IPS-15b (cell line): ENCODE results near the gene KHDC3L.

Experiments
- H3K27me3 ChIP-seq: one replicate; pipeline ENCODE4 v1.6.1; 2013; ENCODE audit warnings: low read length; ENCODE audit not compliant: control insufficient read depth, insufficient read depth
- H3K36me3 ChIP-seq: one replicate; pipeline ENCODE4 v1.6.1; 2013; ENCODE audit warnings: low read length; ENCODE audit not compliant: control insufficient read depth, insufficient read depth
- H3K4me1 ChIP-seq: one replicate; pipeline ENCODE4 v1.6.1; 2013; ENCODE audit warnings: mild to moderate bottlenecking, low read length; ENCODE audit not compliant: control insufficient read depth, insufficient read depth
- H3K4me3 ChIP-seq: one replicate; pipeline ENCODE4 v1.5.1; 2013; ENCODE audit warnings: low read depth, low read length
- H3K9ac ChIP-seq: one replicate; pipeline ENCODE4 v1.6.1; 2013; ENCODE audit warnings: low read depth, mild to moderate bottlenecking, low read length
- H3K9me3 ChIP-seq: one replicate; pipeline ENCODE4 v1.6.1; 2013; ENCODE audit warnings: mild to moderate bottlenecking, low read length; ENCODE audit not compliant: control insufficient read depth, insufficient read depth

Gene KHDC3L

DNA sequence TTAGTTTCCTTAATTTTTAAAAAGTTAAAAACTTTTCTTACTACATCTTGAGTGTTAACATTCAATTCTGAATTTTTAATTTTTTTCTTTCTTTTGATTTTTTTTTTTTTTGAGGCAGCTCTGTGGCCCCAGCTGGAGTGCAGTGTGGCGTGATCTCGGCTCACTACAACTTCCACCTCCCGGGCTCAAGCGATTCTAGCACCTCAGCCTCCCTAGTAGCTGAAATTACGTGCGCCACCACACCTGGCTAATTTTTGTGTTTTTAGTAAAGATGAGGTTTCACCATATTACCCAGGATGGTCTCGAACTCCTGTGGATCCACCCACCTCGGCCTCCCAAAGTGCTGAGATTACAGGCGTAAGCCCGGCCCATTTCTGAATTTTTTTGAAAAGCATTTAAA, 33.4 kb downstream of the KHDC3L start:
- Histone ChIP-seq H3K9me3 (no peaks in the 10 kb centered on the region), H3K4me1 (no peaks in the 10 kb centered on the region), H3K4me3 (no peak overlapping the region), H3K36me3 (no peaks in the 10 kb centered on the region), H3K27me3 (no peaks in the 10 kb centered on the region), H3K9ac (no peak overlapping the region)

DNA sequence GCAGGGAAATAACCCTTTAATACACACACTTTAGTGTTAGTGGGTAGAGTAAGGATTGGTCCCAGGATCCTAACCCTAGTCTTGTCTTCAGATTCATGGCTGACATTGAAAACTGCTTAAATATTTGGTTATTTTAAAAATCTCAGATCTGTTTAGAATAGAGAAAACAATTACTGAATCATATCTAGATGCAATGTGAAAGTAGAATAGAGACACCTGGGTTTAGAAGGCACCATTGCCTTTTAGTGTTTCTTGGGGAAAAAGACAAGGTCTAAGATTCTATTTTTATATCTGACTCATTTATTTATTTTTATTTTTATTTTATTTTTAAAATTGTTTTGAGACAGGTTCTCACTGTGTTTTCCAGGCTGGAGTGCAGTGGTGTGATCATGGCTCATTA, 38.2 kb downstream of the KHDC3L start:
- Histone ChIP-seq H3K9ac (no peak overlapping the region), H3K4me3 (no peak overlapping the region), H3K36me3 (no peaks in the 10 kb centered on the region), H3K4me1 (no peaks in the 10 kb centered on the region), H3K27me3 (no peaks in the 10 kb centered on the region), H3K9me3 (no peaks in the 10 kb centered on the region)

GRCh38 chr6:73409395-73409794, 46.9 kb downstream of the KHDC3L start:
- no peak overlapping the region for H3K9ac ChIP-seq
- H3K4me3 ChIP-seq: no peak overlapping the region
- H3K27me3 ChIP-seq: no peaks in the 10 kb centered on the region
- H3K36me3 ChIP-seq: no peaks in the 10 kb centered on the region
- H3K9me3 ChIP-seq: no peaks in the 10 kb centered on the region
- H3K4me1 ChIP-seq: no peaks in the 10 kb centered on the region

DNA sequence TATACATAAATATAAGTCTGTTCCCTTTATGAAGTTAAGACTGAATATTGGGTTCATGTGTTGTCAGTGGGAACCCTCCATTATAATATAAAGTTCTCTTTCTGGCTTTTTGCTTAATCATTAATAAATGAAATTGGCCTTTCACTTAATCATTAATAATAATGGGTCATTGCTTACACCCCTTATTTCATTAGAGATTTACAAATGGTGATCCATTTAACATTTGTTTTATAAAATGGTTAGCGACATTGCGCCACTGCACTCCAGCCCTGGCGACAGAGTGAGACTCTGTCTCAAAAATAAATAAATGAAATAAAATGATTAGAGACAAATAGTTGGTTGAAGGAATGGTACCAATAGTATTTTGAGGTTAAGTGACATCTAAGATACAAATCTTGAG, 50.6 kb downstream of the KHDC3L start:
- Histone ChIP-seq H3K9me3 (no peaks in the 10 kb centered on the region), H3K9ac (no peak overlapping the region), H3K4me1 (no peaks in the 10 kb centered on the region), H3K27me3 (no peaks in the 10 kb centered on the region), H3K4me3 (no peak overlapping the region), H3K36me3 (no peaks in the 10 kb centered on the region)
